ENCODE results near the gene IZUMO1R.

IZUMO1R gene

DNA sequence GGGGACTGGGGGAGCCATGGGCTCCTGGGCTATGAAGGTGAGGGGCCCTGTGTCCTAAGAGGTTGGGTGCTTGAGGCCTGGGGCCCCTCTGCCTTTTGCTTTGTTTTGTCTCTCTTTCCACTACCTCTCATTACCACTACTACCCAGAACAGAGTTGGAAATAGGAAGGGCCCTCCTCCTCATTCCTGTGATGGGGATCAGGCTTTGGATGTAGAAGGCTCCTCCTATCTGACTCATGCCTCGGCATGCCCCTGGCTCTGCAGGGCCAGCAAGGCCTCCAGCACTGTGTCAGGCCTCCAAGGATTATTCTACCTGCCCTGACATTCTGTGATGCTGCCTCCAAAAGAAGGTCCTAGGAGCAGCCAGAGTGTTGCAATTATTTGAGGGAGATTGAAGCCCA, 766 bp downstream of the IZUMO1R start:
- no peak overlapping the region for H3K27ac ChIP-seq
- no peak overlapping the region for H3K4me3 ChIP-seq (ENCODE audit: low read depth in 1 of 2, low read length in 1 of 2)
- H3K27me3 ChIP-seq = no peaks in the 10 kb centered on the region
- no peaks in the 10 kb centered on the region for H3K4me1 ChIP-seq (ENCODE audit: control insufficient read depth in 1 of 2, insufficient read depth in 1 of 2, low read depth in 1 of 2, low read length in 1 of 2)
- no peaks in the 10 kb centered on the region for H3K9me3 ChIP-seq
- TF ChIP-seq, protein P1, sequence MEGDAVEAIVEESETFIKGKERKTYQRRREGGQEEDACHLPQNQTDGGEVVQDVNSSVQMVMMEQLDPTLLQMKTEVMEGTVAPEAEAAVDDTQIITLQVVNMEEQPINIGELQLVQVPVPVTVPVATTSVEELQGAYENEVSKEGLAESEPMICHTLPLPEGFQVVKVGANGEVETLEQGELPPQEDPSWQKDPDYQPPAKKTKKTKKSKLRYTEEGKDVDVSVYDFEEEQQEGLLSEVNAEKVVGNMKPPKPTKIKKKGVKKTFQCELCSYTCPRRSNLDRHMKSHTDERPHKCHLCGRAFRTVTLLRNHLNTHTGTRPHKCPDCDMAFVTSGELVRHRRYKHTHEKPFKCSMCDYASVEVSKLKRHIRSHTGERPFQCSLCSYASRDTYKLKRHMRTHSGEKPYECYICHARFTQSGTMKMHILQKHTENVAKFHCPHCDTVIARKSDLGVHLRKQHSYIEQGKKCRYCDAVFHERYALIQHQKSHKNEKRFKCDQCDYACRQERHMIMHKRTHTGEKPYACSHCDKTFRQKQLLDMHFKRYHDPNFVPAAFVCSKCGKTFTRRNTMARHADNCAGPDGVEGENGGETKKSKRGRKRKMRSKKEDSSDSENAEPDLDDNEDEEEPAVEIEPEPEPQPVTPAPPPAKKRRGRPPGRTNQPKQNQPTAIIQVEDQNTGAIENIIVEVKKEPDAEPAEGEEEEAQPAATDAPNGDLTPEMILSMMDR (IDR thresholded peaks at IDR 0.05) = no peak
- no peaks in the 10 kb centered on the region for H3K36me3 ChIP-seq

DNA sequence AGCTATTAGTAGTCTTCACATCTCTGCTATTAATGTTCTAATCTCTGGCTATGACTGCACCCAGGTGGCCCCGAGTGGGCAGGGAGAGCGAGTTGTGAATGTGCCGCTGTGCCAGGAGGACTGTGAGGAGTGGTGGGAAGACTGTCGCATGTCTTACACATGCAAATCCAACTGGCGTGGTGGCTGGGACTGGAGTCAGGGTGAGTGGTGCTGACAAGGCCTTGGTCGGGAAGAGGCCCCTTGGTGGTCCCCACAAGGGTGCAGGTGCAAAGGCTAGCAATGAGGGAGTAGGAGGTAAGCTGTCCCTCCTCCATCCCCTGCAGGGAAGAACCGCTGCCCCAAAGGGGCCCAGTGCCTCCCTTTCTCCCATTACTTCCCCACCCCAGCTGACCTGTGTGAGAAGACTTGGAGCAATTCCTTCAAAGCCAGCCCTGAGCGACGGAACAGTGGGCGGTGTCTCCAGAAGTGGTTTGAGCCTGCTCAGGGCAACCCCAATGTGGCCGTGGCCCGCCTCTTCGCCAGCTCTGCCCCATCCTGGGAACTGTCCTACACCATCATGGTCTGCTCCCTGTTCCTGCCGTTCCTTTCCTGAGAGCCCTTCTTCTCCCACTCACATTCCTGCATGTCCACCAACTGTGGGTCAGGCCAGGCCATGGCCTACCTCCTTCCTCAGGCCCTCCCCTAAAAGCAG, 2.9 kb downstream of the IZUMO1R start:
- no peak overlapping the region for H3K4me3 ChIP-seq (ENCODE audit: low read depth in 1 of 2, low read length in 1 of 2)
- no peak overlapping the region for H3K27ac ChIP-seq
- no peaks in the 10 kb centered on the region for H3K27me3 ChIP-seq
- H3K9me3 ChIP-seq = no peaks in the 10 kb centered on the region
- TF ChIP-seq, protein P1 (IDR thresholded peaks at IDR 0.05) = no peak
- H3K4me1 ChIP-seq (ENCODE audit: control insufficient read depth in 1 of 2, insufficient read depth in 1 of 2, low read depth in 1 of 2, low read length in 1 of 2) = no peaks in the 10 kb centered on the region
- H3K36me3 ChIP-seq = no peaks in the 10 kb centered on the region

DNA sequence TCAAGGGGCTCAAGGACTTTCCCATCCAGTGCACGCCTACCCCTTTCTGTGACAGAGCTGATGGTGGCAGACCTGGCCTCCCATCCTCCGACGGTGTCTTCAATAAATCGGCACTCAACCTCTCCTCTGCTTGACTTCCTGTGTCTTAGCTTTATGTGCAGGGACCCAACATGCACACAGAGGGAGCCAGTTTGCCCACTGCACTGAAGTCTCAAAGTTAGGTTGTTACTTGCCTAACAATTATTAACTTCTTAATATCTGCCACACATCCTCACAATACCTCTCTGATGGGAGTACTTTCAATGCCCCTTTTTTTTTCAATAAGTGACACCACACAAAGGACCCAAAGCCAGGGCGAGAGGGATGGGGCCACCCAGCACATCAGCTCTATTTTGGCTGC, 3.6 kb downstream of the IZUMO1R start:
- Histone ChIP-seq H3K4me1 (ENCODE audit: control insufficient read depth in 1 of 2, insufficient read depth in 1 of 2, low read depth in 1 of 2, low read length in 1 of 2) (no peaks in the 10 kb centered on the region), H3K27me3 (no peaks in the 10 kb centered on the region), H3K9me3 (no peaks in the 10 kb centered on the region), H3K4me3 (ENCODE audit: low read depth in 1 of 2, low read length in 1 of 2) (no peak overlapping the region), H3K36me3 (no peaks in the 10 kb centered on the region), H3K27ac (no peak overlapping the region)
- TF ChIP-seq, protein P1 (IDR thresholded peaks at IDR 0.05) = no peak

DNA sequence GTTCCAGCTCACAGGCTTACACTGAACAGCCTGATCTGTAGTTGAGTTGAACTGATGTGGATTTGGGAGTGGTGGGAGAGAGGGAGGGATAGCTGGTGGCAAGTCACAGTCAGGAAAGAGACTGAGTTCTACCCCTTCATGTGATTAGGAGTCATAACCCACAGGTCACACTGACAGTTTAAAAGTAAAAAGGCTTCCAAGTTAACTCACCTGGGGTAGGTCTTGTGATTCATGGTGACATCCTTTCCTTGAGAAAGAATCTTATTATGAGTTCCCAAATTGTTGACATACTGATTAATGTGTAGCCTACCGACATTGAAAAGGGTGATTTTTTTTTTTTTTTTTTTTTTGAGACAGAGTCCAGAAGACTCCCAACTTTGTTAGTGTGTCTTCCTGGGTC, 5.4 kb downstream of the IZUMO1R start:
- TF ChIP-seq, protein P1 (IDR thresholded peaks at IDR 0.05) = no peak
- H3K9me3 ChIP-seq = no peaks in the 10 kb centered on the region
- H3K4me3 ChIP-seq (ENCODE audit: low read depth in 1 of 2, low read length in 1 of 2) = no peak overlapping the region
- H3K4me1 ChIP-seq (ENCODE audit: control insufficient read depth in 1 of 2, insufficient read depth in 1 of 2, low read depth in 1 of 2, low read length in 1 of 2) = no peaks in the 10 kb centered on the region
- H3K27me3 ChIP-seq = no peaks in the 10 kb centered on the region
- no peak overlapping the region for H3K27ac ChIP-seq
- H3K36me3 ChIP-seq = no peaks in the 10 kb centered on the region

DNA sequence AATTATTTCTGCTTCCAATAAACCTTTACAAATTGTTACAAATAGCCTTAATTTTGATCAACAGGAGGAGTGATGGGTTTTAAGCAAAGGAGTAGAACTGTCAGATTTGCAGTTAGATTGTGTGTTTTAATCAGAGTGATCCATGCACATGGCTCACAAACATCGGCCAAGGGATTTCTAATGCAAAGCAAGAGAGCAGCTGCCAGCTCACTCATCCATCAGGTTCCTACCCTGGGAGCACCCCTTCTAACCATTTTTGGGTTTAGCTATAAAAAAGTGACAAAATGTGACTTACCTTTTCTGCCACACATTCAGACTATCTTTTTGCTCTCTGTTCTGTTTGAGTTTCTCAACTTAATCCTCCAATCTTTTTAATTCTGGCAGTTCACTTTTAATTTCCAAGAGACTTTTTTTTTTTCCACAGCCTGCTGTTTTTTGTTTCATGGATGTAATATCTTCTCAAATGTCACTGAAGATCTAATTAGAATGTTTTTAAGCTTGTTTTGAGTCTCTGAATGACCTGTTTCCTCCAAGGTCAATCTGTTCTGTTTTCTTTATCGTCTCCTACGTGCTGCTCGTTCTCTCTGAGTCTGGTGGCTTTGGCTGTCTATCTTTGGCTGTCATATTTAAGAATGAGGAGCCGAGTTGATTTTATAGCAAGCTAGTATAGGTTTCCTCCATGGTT, 6.0 kb downstream of the IZUMO1R start:
- H3K9me3 ChIP-seq = no peaks in the 10 kb centered on the region
- H3K27me3 ChIP-seq = no peaks in the 10 kb centered on the region
- H3K27ac ChIP-seq = no peak overlapping the region
- H3K36me3 ChIP-seq = no peaks in the 10 kb centered on the region
- no peak overlapping the region for H3K4me3 ChIP-seq (ENCODE audit: low read depth in 1 of 2, low read length in 1 of 2)
- no peaks in the 10 kb centered on the region for H3K4me1 ChIP-seq (ENCODE audit: control insufficient read depth in 1 of 2, insufficient read depth in 1 of 2, low read depth in 1 of 2, low read length in 1 of 2)
- TF ChIP-seq, protein P1 (IDR thresholded peaks at IDR 0.05) = no peak
